ENCODE results near the gene KIAA0513.

DNA sequence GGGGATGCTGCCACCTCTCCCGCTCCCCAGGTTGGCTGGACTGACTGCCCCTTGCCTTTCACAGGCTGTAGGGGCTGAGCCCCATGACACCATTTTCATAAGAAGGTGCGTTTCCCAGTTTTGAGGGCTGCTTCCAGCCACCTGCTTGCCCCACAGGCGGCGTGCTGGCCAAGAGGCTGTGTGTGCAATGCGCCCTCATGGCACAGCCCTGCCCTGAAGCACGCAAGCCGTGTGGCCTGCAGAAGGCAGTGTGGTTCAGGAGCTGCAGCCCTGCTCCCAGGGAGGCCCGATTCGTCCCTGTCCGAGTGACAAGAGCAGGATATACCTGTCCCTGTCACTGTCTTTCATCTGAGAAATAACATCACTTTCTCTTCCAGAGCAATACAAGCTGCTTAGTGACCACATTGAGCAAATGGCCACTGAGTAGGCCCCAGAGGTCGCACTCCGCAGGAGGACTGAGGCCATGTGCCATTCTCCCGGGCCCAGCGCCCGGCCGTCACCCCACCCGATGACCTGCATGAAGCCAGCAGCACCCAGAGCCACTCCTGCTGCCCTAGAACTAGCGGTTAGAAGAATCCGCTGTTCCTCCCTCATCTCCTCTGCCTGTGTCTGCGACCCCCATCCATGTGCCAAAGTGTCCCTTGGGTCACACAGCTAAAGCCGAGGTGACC lies 60.4 kb downstream of the KIAA0513 start:
- TF ChIP-seq, protein P1, sequence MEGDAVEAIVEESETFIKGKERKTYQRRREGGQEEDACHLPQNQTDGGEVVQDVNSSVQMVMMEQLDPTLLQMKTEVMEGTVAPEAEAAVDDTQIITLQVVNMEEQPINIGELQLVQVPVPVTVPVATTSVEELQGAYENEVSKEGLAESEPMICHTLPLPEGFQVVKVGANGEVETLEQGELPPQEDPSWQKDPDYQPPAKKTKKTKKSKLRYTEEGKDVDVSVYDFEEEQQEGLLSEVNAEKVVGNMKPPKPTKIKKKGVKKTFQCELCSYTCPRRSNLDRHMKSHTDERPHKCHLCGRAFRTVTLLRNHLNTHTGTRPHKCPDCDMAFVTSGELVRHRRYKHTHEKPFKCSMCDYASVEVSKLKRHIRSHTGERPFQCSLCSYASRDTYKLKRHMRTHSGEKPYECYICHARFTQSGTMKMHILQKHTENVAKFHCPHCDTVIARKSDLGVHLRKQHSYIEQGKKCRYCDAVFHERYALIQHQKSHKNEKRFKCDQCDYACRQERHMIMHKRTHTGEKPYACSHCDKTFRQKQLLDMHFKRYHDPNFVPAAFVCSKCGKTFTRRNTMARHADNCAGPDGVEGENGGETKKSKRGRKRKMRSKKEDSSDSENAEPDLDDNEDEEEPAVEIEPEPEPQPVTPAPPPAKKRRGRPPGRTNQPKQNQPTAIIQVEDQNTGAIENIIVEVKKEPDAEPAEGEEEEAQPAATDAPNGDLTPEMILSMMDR (IDR thresholded peaks at IDR 0.05; ENCODE audit: borderline replicate concordance, extremely low read depth, low read length, poor library complexity, severe bottlenecking): no peak
- TF ChIP-seq EZH2 (IDR thresholded peaks at IDR 0.05; ENCODE audit: borderline replicate concordance, low read depth, low read length, severe bottlenecking): no peak

All from DND-41 (cell line).